NCI-H748 (cell line): ENCODE measurements around the gene GAB1.
"Not testable (repeated sequence)": the region's sequence is repeated elsewhere in the genome, so short reads cannot be mapped to it uniquely, and the experiment has no call there.

Source experiments
- DNase-seq: peaks from one replicate; lab custom pipeline; 2025; ENCODE audit not compliant: unreplicated experiment; lab: John Stamatoyannopoulos, UW

GAB1 gene

GRCh38 chr4:143337600-143338287, 1.1 kb downstream of the GAB1 start:
- DNase-seq, result peak; percentile 42

GRCh38 chr4:143338313-143338712, 1.6 kb downstream of the GAB1 start:
- no peak for DNase-seq

- DNase-seq, result no peak
Measured at GRCh38 chr4:143339497-143339896, 2.8 kb downstream of the GAB1 start.

- DNase-seq, result peak; percentile 36
Measured at GRCh38 chr4:143341186-143341755, 4.6 kb downstream of the GAB1 start.

GRCh38 chr4:143343276-143343831, 6.7 kb downstream of the GAB1 start:
- no peak for DNase-seq

- no peak for DNase-seq
Measured at GRCh38 chr4:143344041-143344440, 7.4 kb downstream of the GAB1 start.

GRCh38 chr4:143344774-143345173, 8.1 kb downstream of the GAB1 start:
- no peak for DNase-seq

GRCh38 chr4:143345356-143345755, 8.7 kb downstream of the GAB1 start:
- DNase-seq, result no peak

GRCh38 chr4:143346206-143346605, 9.5 kb downstream of the GAB1 start:
- DNase-seq, result no peak

- DNase-seq, result peak; percentile 12
Measured at GRCh38 chr4:143347484-143348111, 10.9 kb downstream of the GAB1 start.

GRCh38 chr4:143348233-143349077, 11.8 kb downstream of the GAB1 start:
- DNase-seq, result no peak

GRCh38 chr4:143349858-143350527, 13.3 kb downstream of the GAB1 start:
- DNase-seq, result not testable (repeated sequence)

GRCh38 chr4:143351149-143351691, 14.5 kb downstream of the GAB1 start:
- no peak for DNase-seq

GRCh38 chr4:143351774-143352451, 15.2 kb downstream of the GAB1 start:
- DNase-seq, result peak; percentile 93

GRCh38 chr4:143352720-143353119, 16.0 kb downstream of the GAB1 start:
- no peak for DNase-seq

GRCh38 chr4:143353797-143354196, 17.1 kb downstream of the GAB1 start:
- DNase-seq, result no peak

- DNase-seq, result no peak
Measured at GRCh38 chr4:143354990-143355389, 18.3 kb downstream of the GAB1 start.

- peak; percentile 52 for DNase-seq
Measured at GRCh38 chr4:143355540-143356217, 19.0 kb downstream of the GAB1 start.

- DNase-seq, result no peak
Measured at GRCh38 chr4:143356493-143356892, 19.8 kb downstream of the GAB1 start.
